Esophagus squamous epithelium (tissue), 5 donors: Measurements from ENCODE around the gene CALHM3. TPM values are rescaled to one million over a fixed set of nuclear protein-coding genes. Genes with fewer than 3 reads are reported as not detected.
A peak's percentile ranks its signal among the peaks of the same experiment; 100 is the strongest.

Experiments
- DNase-seq: peaks from one replicate; lab custom pipeline; 2025; lab: John Stamatoyannopoulos, UW
- H3K27ac ChIP-seq, 4 donors: fragments of 200-600 bp; sonication (generic); one replicate each; pipeline ENCODE4 v1.5.1; 2016 to 2019; ENCODE audit warnings: mild to moderate bottlenecking in 1 of 4
- H3K27me3 ChIP-seq, 4 donors: fragments of 200-600 bp; sonication (generic); 1 replicate in 3 of 4; 2 replicates in 1 of 4; pipeline versions ENCODE4 v1.5.1 to v1.6.0; 2017 to 2021; ENCODE audit warnings: antibody characterized with exemption in 1 of 4
- H3K36me3 ChIP-seq, 3 donors: fragments of 200-600 bp; sonication (generic); one replicate each; pipeline ENCODE4 v1.5.1; 2016 to 2019
- H3K4me1 ChIP-seq, 3 donors: fragments of 200-600 bp; sonication (generic); one replicate each; pipeline ENCODE4 v1.5.1; 2017 to 2019
- H3K4me3 ChIP-seq, 4 donors: fragments of 200-600 bp; sonication (generic); 1 replicate in 3 of 4; 2 replicates in 1 of 4; pipeline ENCODE4 v1.5.1; 2016 to 2019; ENCODE audit warnings: mild to moderate bottlenecking in 2 of 4, moderate library complexity in 1 of 4
- H3K9me3 ChIP-seq, 3 donors: fragments of 200-600 bp; sonication (generic); one replicate each; pipeline ENCODE4 v1.5.1; 2016 to 2019
- POLR2A ChIP-seq, 4 donors: fragments of 450-650 bp; IDR thresholded peaks; one replicate each; pipeline ENCODE4 v1.6.1; 2017; ENCODE audit warnings: antibody characterized with exemption in 4 of 4, mild to moderate bottlenecking in 4 of 4, moderate library complexity in 3 of 4
- WGBS, 2 donors: methylation state at CpG; one replicate each; pipeline ENCODE4 v1.1.5; 2018; 5-methylcytosine and 5-hydroxymethylcytosine counted together
- intact Hi-C: fragments of 100-400 bp; cut with DNase I; formaldehyde crosslinking; loops from one replicate; pipeline ENCODE4 v1.15.0; 2022
- total RNA-seq, 4 donors: library from RNA; depleted of rRNA; stranded (reverse); fragments of >200 nt; gene quantifications; one replicate each; pipeline ENCODE4 v1.1.0, GENCODE V29; 2016
- TF ChIP-seq, protein P1 (sequence below), 6 experiments: fragments of 450-650 bp in 4 of 6; fragments of 200-600 bp in 2 of 6; sonication (generic) in 2 of 6; IDR thresholded peaks; one replicate each; pipeline ENCODE4 v1.5.1; 2016 to 2019; ENCODE audit warnings: antibody characterized with exemption in 6 of 6, mild to moderate bottlenecking in 4 of 6, moderate library complexity in 4 of 6
- donor health status: DM: yes; HTN: yes; CAD: no.

The CALHM3 gene
- total RNA-seq, 4 donors from 2014 or later = not detected

DNA sequence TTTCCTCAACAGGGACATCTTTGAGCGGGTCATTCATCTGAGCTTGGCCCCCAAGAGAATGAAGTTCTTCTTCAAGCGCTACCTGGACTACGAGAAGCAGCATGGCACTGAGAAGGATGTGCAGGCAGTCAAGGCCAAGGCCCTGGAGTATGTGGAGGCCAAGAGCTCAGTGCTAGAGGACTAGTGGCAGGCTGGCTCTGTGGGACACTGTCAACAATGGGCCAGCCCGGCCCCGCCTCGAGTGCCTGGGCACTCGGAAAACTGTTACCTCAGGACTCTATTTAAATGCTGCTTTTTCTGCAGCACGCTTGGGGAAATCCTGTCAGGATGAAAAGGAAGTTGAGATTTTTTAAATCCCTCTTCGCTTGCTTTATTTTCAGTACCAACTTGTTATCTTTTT, 33.7 kb downstream of the CALHM3 start:
- peaks cover 25 to 100% (median 50%) of the 10 kb centered on the region in 3 donors for H3K36me3 ChIP-seq
- no peaks in the 10 kb centered on the region for H3K9me3 ChIP-seq
- no peak for TF ChIP-seq POLR2A (IDR thresholded peaks at IDR 0.05)
- TF ChIP-seq, protein P1, sequence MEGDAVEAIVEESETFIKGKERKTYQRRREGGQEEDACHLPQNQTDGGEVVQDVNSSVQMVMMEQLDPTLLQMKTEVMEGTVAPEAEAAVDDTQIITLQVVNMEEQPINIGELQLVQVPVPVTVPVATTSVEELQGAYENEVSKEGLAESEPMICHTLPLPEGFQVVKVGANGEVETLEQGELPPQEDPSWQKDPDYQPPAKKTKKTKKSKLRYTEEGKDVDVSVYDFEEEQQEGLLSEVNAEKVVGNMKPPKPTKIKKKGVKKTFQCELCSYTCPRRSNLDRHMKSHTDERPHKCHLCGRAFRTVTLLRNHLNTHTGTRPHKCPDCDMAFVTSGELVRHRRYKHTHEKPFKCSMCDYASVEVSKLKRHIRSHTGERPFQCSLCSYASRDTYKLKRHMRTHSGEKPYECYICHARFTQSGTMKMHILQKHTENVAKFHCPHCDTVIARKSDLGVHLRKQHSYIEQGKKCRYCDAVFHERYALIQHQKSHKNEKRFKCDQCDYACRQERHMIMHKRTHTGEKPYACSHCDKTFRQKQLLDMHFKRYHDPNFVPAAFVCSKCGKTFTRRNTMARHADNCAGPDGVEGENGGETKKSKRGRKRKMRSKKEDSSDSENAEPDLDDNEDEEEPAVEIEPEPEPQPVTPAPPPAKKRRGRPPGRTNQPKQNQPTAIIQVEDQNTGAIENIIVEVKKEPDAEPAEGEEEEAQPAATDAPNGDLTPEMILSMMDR (IDR thresholded peaks at IDR 0.05) = no peak
- no peak overlapping the region for H3K4me3 ChIP-seq
- H3K27me3 ChIP-seq = no peaks in the 10 kb centered on the region
- peaks cover 21 to 72% (median 55%) of the 10 kb centered on the region in 3 donors for H3K4me1 ChIP-seq
- no peak for DNase-seq
- H3K27ac ChIP-seq = peak overlapping the region; percentile 69 to 93 (median 87)
- 77 to 87% methylated on average over 7 to 9 of the region's 9 CpGs for WGBS, 2 donors
- intact Hi-C loops = no loop called here

DNA sequence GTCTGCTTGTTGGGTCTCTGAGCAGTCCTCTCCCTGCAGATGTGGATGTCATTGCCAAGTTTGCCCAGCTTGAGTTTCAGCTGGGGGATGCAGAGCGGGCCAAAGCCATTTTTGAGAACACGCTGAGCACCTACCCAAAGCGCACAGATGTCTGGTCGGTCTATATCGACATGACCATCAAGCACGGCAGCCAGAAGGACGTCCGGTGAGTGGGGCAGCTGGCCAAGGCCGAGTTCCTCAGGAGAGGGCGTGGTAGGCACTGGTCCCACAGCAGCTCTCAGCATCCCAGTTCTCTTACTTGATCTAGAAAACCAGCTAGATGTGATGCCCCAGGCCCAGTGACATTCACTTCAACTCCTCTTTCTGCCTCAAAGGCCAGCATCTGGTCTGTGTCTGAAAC, 34.6 kb downstream of the CALHM3 start:
- DNase-seq = no peak
- intact Hi-C loops = no loop called here
- Histone ChIP-seq H3K36me3 (peaks cover 25 to 100% (median 53%) of the 10 kb centered on the region in 3 donors), H3K4me1 (peaks cover 13 to 64% (median 46%) of the 10 kb centered on the region in 3 donors), H3K27me3 (no peaks in the 10 kb centered on the region), H3K4me3 (no peak overlapping the region), H3K27ac (peak overlapping the region; percentile 69 to 93 (median 87)), H3K9me3 (no peaks in the 10 kb centered on the region)
- 70% methylated on average over 2 of the region's 10 CpGs; no CpG with 5 or more reads in 1 of the 2 donors for WGBS, 2 donors
- TF ChIP-seq POLR2A (IDR thresholded peaks at IDR 0.05) = no peak
- TF ChIP-seq, protein P1 (IDR thresholded peaks at IDR 0.05) = no peak

DNA sequence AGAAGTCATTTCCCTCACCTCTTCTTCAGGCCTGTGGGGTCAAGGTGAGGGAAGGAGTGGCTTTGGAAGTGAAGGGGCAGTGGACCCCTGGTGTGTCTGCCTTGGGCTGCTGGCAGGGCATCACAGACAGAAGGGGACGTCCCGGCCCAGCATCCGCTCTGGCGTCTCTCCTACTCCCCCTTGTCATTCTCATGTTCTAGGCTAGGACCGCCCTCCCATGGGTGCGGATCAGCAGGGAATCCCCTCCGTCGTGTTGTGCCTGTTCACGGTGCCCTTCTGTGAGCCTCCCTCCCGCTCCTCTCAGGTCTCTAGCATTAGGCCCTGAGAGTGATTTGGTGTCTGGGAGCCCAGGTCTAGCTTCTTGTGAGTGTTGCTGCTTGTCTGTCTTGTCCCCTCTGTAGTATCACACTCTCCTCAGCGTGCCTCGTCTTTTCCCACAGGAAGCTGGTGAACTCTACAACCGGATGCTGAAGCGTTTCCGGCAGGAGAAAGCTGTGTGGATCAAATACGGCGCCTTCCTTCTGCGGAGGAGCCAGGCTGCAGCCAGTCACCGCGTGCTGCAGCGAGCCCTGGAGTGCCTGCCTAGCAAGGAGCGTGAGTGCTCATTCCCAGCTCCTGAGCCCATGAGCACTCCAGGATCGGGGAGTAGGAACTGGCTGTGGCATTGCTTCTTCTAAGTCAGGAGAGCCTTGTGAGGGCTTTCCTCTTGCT, 35.4 kb downstream of the CALHM3 start:
- peaks cover 5 to 55% (median 38%) of the 10 kb centered on the region in 3 donors for H3K4me1 ChIP-seq
- H3K4me3 ChIP-seq = no peak overlapping the region
- intact Hi-C loops = no loop called here
- no peaks in the 10 kb centered on the region for H3K9me3 ChIP-seq
- TF ChIP-seq POLR2A (IDR thresholded peaks at IDR 0.05) = no peak
- TF ChIP-seq, protein P1 (IDR thresholded peaks at IDR 0.05) = no peak
- DNase-seq = no peak
- 86 to 87% methylated on average over 14 to 23 of the region's 23 CpGs for WGBS, 2 donors
- H3K36me3 ChIP-seq = peaks cover 25 to 100% (median 53%) of the 10 kb centered on the region in 3 donors
- peak overlapping the region in 2 of 4 donors; percentile 91 to 93 for H3K27ac ChIP-seq
- H3K27me3 ChIP-seq = no peaks in the 10 kb centered on the region

DNA sequence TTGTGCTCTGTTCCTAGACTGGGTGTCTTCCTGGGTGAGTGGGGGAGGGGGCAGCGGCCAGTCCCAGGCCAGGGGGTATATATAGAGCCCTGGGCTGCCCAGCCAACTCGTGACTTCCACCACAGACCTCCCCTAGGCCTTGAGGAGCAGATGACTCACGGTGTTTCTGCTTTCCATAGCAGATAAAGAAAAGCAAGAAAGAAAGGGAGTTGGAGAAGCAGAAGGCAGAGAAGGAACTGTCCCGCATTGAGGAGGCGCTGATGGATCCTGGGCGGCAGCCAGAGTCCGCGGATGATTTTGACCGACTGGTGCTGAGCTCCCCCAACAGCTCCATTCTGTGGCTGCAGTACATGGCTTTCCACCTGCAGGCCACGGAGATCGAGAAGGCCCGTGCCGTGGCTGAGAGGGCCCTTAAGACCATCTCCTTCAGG, 37.0 kb downstream of the CALHM3 start:
- no peak for TF ChIP-seq POLR2A (IDR thresholded peaks at IDR 0.05)
- TF ChIP-seq, protein P1 (IDR thresholded peaks at IDR 0.05) = no peak
- H3K27ac ChIP-seq = peak overlapping the region in 2 of 4 donors; percentile 19 to 31
- H3K27me3 ChIP-seq = no peaks in the 10 kb centered on the region
- H3K36me3 ChIP-seq = peaks cover 31 to 100% (median 56%) of the 10 kb centered on the region in 3 donors
- no peak overlapping the region for H3K4me3 ChIP-seq
- DNase-seq = no peak
- H3K4me1 ChIP-seq = peaks cover 0 to 39% (median 23%) of the 10 kb centered on the region in 3 donors
- no peaks in the 10 kb centered on the region for H3K9me3 ChIP-seq
- 81 to 85% methylated on average over 5 to 11 of the region's 13 CpGs for WGBS, 2 donors
- intact Hi-C loops = no loop called here

DNA sequence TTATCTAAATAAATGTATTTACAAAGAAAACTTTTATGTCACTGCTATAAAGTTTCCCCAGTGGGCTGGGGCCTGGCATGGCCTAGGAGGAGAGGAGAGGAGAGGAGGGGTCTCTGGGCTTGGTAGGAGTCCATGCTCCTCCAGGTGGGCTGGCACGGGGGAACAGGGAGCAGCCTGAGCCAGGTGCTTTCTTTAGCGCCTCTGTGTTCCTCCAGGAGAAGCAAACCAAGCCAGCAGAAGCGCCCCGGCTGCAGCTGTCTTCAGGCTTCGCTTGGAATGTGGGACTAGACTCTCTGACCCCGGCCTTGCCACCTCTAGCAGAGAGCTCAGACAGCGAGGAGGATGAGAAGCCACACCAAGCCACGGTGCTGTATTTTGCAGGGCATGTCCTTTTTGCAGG, 37.4 kb downstream of the CALHM3 start:
- WGBS, 2 donors = 83 to 92% methylated on average over 3 to 8 of the region's 8 CpGs
- no peaks in the 10 kb centered on the region for H3K9me3 ChIP-seq
- TF ChIP-seq POLR2A (IDR thresholded peaks at IDR 0.05) = no peak
- TF ChIP-seq, protein P1 (IDR thresholded peaks at IDR 0.05) = no peak
- no peak overlapping the region for H3K4me3 ChIP-seq
- H3K4me1 ChIP-seq = peaks cover 0 to 35% (median 19%) of the 10 kb centered on the region in 3 donors
- H3K27ac ChIP-seq = peak overlapping the region in 2 of 4 donors; percentile 19 to 31
- H3K36me3 ChIP-seq = peaks cover 31 to 100% (median 56%) of the 10 kb centered on the region in 3 donors
- intact Hi-C loops = no loop called here
- no peak for DNase-seq
- H3K27me3 ChIP-seq = no peaks in the 10 kb centered on the region
